ENCODE measurements around the gene IL36A.

IL36A gene

DNA sequence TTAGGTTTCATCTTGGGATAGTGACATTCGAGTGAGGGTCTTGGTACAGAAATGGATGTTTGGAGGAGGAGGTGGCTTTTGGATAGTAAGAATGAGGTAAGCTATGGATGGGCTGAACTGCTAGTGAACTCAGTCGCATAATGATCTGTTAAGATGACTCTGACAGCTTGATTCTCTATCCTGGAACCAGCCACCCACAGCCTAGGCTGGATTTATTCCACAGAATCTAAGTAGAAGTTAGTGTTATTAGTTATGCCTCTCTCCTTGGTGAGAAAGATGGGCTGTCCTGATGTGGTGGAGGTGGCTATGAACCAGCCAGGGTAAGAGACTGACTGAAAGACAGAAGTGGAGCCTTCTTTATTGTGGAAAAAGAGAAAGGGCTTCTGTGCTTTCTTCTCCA lies 22.4 kb downstream of the IL36A start:
- TF ChIP-seq, protein P1, sequence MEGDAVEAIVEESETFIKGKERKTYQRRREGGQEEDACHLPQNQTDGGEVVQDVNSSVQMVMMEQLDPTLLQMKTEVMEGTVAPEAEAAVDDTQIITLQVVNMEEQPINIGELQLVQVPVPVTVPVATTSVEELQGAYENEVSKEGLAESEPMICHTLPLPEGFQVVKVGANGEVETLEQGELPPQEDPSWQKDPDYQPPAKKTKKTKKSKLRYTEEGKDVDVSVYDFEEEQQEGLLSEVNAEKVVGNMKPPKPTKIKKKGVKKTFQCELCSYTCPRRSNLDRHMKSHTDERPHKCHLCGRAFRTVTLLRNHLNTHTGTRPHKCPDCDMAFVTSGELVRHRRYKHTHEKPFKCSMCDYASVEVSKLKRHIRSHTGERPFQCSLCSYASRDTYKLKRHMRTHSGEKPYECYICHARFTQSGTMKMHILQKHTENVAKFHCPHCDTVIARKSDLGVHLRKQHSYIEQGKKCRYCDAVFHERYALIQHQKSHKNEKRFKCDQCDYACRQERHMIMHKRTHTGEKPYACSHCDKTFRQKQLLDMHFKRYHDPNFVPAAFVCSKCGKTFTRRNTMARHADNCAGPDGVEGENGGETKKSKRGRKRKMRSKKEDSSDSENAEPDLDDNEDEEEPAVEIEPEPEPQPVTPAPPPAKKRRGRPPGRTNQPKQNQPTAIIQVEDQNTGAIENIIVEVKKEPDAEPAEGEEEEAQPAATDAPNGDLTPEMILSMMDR (IDR thresholded peaks at IDR 0.05; ENCODE audit: extremely low read depth, missing control alignments) = no peak
- no peak for DNase-seq (ENCODE audit: low spot score)

DNA sequence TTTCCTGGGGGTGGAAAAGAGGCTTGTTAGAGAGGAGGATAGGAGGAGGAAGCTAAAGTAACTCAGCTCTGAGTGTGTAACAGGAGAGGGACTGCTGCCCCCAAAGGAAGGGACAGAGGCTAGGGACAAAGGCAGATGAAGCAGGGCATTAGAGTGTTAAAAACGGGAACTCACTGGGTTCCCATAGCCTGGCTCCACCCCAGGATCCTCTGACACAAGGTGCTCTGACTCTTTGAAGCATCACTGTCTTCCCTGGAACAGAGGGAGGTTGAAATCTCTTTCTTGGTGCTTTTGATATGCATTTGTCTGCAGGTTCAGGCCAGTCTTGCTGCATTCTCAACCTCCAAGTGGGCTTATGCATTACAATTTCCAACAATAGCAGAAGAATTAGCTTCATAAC lies 22.9 kb downstream of the IL36A start:
- DNase-seq (ENCODE audit: low spot score) = no peak
- TF ChIP-seq, protein P1 (IDR thresholded peaks at IDR 0.05; ENCODE audit: extremely low read depth, missing control alignments) = no peak

DNA sequence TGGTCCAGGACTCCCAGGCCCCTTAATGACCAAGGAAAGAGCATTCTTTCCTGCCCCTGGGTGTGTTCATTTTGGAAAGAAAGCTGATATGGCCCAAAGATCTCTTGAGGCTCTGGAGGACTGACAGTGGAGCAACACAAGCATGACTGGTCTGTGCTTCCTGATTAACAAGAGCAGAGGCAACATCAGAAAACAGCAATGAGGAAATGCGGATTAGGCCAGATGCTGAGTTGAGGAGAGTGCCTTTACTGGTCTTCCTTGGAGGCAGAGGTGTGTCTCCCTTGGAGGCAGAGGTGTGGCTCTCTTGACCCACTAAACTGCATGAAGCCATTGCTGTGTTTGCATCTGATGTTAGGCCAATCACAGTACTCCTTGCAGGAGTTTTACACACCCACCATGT lies 27.5 kb downstream of the IL36A start:
- TF ChIP-seq, protein P1 (IDR thresholded peaks at IDR 0.05; ENCODE audit: extremely low read depth, missing control alignments) = no peak
- no peak for DNase-seq (ENCODE audit: low spot score)

DNA sequence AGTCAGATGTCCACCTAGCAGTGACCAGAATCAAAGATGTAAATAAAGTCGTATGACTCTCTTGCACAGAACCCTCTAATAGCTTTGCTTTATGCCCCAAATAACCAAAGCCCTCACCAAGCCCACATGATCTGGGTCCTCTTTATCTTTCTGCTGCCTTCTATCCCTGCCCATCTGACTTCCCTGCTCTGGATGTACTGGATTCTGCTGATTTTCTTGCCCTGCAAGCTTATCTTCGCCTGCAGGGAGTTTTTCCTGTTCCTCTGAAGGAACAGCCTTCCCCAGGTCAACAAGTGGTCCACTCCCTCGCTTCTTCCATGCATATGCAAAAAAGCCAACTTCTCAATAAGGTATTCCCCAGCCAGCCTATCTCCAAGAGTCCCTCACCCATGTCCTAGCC lies 28.8 kb downstream of the IL36A start:
- no peak for DNase-seq (ENCODE audit: low spot score)
- TF ChIP-seq, protein P1 (IDR thresholded peaks at IDR 0.05; ENCODE audit: extremely low read depth, missing control alignments) = no peak

DNA sequence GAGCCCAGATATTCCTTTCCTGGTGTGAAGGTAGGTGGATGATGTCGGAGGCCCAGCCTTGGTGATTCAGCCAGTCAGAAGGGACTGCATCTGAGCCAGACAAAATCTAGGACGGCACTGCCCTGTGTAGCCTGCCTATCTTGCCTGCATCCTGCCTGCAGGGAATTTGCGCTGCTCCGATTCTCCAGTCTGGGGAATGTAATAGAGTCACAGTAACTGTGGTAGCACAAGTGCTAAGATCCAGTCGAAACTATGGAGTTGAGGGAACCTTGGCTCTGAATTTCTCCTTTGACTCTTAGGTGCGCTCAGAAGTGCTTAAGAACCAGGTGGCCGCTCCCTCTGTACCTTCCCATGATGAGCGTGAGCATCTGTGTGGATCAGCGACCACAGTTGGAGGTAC lies 31.5 kb downstream of the IL36A start:
- no peak for DNase-seq (ENCODE audit: low spot score)
- TF ChIP-seq, protein P1 (IDR thresholded peaks at IDR 0.05; ENCODE audit: extremely low read depth, missing control alignments) = no peak

DNA sequence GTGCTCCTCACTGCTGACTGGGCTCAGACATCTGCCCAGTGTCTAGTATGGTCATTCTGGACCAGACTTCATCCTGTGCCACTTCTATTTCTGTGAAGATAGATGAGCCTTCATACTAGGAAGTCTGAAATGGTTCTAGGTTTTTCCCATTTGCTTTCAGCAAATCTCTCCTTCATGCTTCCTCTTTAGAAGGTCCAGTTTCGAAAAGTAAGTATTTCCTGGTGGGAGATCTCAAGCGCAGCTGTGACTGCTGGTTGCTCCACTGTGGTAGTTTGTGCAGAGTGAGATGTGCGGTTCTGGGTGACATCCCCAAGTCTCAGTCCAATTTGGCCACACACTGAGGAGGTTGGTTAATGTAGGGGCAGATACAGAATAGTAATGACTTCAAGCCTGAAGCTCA lies 33.0 kb downstream of the IL36A start:
- TF ChIP-seq, protein P1 (IDR thresholded peaks at IDR 0.05; ENCODE audit: extremely low read depth, missing control alignments) = no peak

DNA sequence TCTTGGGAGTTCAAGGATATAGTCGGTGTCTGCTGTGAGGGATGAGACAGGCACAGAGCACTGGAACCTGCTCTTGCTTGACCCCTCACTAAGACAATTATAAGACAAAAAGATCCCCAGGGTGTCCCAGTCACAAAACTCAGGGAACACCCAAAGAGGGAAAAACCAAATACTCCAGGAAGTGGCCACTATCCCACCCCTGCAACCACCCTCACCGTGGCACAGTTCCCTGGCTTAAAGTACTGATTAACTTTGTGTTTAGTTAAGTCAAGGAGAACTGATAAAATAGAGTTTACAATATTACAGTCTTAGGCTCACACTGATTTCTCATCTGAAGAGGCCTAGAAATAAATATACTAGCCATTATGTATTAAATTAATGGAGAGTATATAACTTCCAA lies 33.9 kb downstream of the IL36A start:
- TF ChIP-seq, protein P1 (IDR thresholded peaks at IDR 0.05; ENCODE audit: extremely low read depth, missing control alignments) = no peak
- no peak for DNase-seq (ENCODE audit: low spot score)

More for the DNA sequence above, 33.0 kb downstream of the IL36A start:
- no peak for DNase-seq (ENCODE audit: low spot score)

Measured in GM20000 (cell line).